Duodenal mucosa (tissue), 2 donors: Measurements from ENCODE around the gene SLC35A2.

Experiments
- H3K27ac ChIP-seq: one replicate; pipeline ENCODE4 v1.7.0; 2013; ENCODE audit warnings: low read depth, low read length
- H3K27me3 ChIP-seq, 2 donors: one replicate each; pipeline ENCODE4 v1.7.0; 2013; ENCODE audit warnings: low read length in 2 of 2, control low read depth in 1 of 2; ENCODE audit not compliant: insufficient read depth in 2 of 2, control insufficient read depth in 1 of 2
- H3K36me3 ChIP-seq, 2 donors: one replicate each; pipeline ENCODE4 v1.7.0; 2013; ENCODE audit warnings: low read length in 2 of 2, control low read depth in 1 of 2; ENCODE audit not compliant: insufficient read depth in 2 of 2, control insufficient read depth in 1 of 2
- H3K4me1 ChIP-seq, 2 donors: one replicate each; pipeline ENCODE4 v1.7.0; 2013; ENCODE audit warnings: low read length in 2 of 2, control low read depth in 1 of 2; ENCODE audit not compliant: insufficient read depth in 2 of 2, control insufficient read depth in 1 of 2
- H3K4me3 ChIP-seq, 2 donors: one replicate each; pipeline ENCODE4 v1.7.0; 2013; ENCODE audit warnings: low read length in 2 of 2, low read depth in 1 of 2
- H3K9ac ChIP-seq, 2 donors: one replicate each; pipeline ENCODE4 v1.7.0; 2013; ENCODE audit warnings: low read length in 2 of 2, low read depth in 1 of 2
- H3K9me3 ChIP-seq, 2 donors: one replicate each; pipeline ENCODE4 v1.7.0; 2013; ENCODE audit warnings: low read length in 2 of 2, control low read depth in 1 of 2; ENCODE audit not compliant: control insufficient read depth in 1 of 2

Gene SLC35A2

DNA sequence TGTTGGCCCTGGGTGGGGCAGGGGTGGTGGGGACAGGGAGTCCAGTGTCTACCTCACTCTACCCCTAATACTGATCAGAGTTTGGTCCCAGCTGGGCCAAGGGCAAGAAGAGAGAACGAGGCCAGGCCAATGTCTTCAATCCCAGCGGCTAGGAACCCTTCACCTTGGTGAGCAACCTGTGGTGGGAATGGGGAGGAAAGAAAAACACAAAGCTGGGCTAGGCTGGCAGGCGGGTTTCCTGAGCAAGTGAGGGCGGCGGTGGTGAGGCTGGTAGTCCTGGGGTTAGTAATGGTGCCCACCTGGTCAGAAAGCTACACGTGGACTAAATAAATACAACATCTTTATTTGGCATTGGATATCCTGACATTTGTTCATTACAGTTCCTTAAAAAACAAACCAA is 8.2 kb downstream of the SLC35A2 start:
- H3K4me3 ChIP-seq, result no peak overlapping the region
- H3K9me3 ChIP-seq, result no peaks in the 10 kb centered on the region
- no peak overlapping the region for H3K9ac ChIP-seq
- H3K27ac ChIP-seq, result no peak overlapping the region
- H3K4me1 ChIP-seq, result peaks cover 0 to 9% of the 10 kb centered on the region in 2 donors
- H3K27me3 ChIP-seq, result no peaks in the 10 kb centered on the region
- H3K36me3 ChIP-seq, result peaks cover 20 to 49% of the 10 kb centered on the region in 2 donors

GRCh38 chrX:48902776-48903175 is 8.7 kb downstream of the SLC35A2 start:
- Histone ChIP-seq H3K9me3 (no peaks in the 10 kb centered on the region), H3K36me3 (peaks cover 20 to 49% of the 10 kb centered on the region in 2 donors)

DNA sequence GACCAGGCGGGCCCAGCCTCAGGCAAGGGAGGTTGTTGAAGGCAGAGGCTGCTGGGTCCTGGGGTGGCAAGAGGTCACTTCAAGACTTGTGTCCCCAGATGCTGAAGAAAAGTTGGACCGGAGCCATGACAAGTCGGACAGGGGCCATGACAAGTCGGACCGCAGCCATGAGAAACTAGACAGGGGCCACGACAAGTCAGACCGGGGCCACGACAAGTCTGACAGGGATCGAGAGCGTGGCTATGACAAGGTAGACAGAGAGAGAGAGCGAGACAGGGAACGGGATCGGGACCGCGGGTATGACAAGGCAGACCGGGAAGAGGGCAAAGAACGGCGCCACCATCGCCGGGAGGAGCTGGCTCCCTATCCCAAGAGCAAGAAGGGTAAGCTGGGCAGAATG is 9.3 kb downstream of the SLC35A2 start:
- Histone ChIP-seq H3K27me3 (no peaks in the 10 kb centered on the region), H3K4me3 (no peak overlapping the region), H3K4me1 (peaks cover 0 to 10% of the 10 kb centered on the region in 2 donors), H3K9me3 (no peaks in the 10 kb centered on the region), H3K9ac (no peak overlapping the region), H3K27ac (no peak overlapping the region), H3K36me3 (peaks cover 20 to 49% of the 10 kb centered on the region in 2 donors)

More at GRCh38 chrX:48902776-48903175, 8.7 kb downstream of the SLC35A2 start:
- Histone ChIP-seq H3K27ac (no peak overlapping the region), H3K27me3 (no peaks in the 10 kb centered on the region), H3K4me3 (no peak overlapping the region), H3K9ac (no peak overlapping the region), H3K4me1 (peaks cover 0 to 10% of the 10 kb centered on the region in 2 donors)

- peaks cover 6 to 18% of the 10 kb centered on the region in 2 donors for H3K4me1 ChIP-seq
- H3K27ac ChIP-seq, result no peak overlapping the region
- no peaks in the 10 kb centered on the region for H3K27me3 ChIP-seq
- H3K9ac ChIP-seq, result no peak overlapping the region
- H3K4me3 ChIP-seq, result no peak overlapping the region
- H3K36me3 ChIP-seq, result peaks cover 20 to 42% of the 10 kb centered on the region in 2 donors
- H3K9me3 ChIP-seq, result no peaks in the 10 kb centered on the region
These were observed 10.4 kb downstream of the SLC35A2 start for GRCh38 chrX:48901069-48901468.

GRCh38 chrX:48899078-48899410 is 12.4 kb downstream of the SLC35A2 start:
- Histone ChIP-seq H3K36me3 (peaks cover 20 to 34% of the 10 kb centered on the region in 2 donors), H3K9me3 (no peaks in the 10 kb centered on the region), H3K9ac (no peak overlapping the region), H3K27ac (no peak overlapping the region), H3K27me3 (no peaks in the 10 kb centered on the region), H3K4me3 (no peak overlapping the region), H3K4me1 (peaks cover 6 to 18% of the 10 kb centered on the region in 2 donors)

DNA sequence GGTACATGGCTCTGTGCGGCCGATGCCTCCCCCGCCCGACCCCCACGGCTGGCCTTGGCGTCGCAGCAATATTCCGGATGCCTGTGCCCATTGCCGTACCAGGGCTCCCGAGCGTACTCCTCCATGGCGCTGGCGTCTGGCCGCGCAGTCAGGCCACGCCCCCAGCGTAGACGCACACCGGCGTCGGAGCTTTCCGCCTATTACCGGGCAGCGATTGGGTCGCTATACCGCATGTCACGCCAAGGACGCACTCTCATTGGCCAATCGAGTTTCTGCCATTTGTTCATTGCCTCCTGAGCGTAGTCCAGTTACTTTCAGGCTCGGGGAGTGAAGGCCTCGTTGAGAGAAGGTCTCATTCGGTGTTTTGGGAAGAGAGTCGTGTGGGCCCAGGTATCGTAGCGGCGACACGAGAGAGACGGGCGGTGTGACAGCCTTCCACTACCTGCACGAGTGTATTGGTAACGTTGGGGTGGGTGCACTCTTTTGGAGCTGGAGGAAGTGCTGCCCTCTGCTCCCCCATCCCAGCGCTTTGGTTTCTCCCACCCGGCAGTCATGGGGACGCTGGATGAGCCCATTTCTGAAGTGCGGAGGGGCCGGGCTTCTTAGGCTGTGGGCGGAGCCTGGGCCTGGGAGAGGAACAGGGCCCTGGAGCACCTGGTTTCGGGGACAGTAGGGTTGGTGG is 13.7 kb downstream of the SLC35A2 start, which contains the start of the genes PQBP1 and TIMM17B:
Gene PQBP1, plus strand, starts transcription at position 306 of the 682 bp plus-strand sequence. CDS start 580 bp downstream, outside the sequence.
Gene TIMM17B, minus strand, starts transcription at position 144 of the 682 bp plus-strand sequence. Its CDS starts 19 bp downstream, at position 125.
- H3K27ac ChIP-seq, result peak within 1 kb of the TSS; percentile 98
- peak within 1 kb of the TSS; percentile 82 to 95 for H3K4me3 ChIP-seq
- no peaks in the 10 kb centered on the region for H3K9me3 ChIP-seq
- peak within 1 kb of the TSS; percentile 91 to 92 for H3K9ac ChIP-seq
- H3K27me3 ChIP-seq, result no peaks in the 10 kb centered on the region
- peaks cover 6 to 18% of the 10 kb centered on the region in 2 donors for H3K4me1 ChIP-seq
- H3K36me3 ChIP-seq, result peaks cover 21 to 29% of the 10 kb centered on the region in 2 donors

- Histone ChIP-seq H3K9ac (peak overlapping the region; percentile 91 to 92), H3K27me3 (no peaks in the 10 kb centered on the region), H3K9me3 (no peaks in the 10 kb centered on the region), H3K4me3 (peak overlapping the region; percentile 82 to 95), H3K4me1 (peaks cover 6 to 18% of the 10 kb centered on the region in 2 donors), H3K36me3 (peaks cover 16 to 24% of the 10 kb centered on the region in 2 donors), H3K27ac (peak overlapping the region; percentile 98)
These were observed 14.3 kb downstream of the SLC35A2 start for GRCh38 chrX:48897157-48897624.

DNA sequence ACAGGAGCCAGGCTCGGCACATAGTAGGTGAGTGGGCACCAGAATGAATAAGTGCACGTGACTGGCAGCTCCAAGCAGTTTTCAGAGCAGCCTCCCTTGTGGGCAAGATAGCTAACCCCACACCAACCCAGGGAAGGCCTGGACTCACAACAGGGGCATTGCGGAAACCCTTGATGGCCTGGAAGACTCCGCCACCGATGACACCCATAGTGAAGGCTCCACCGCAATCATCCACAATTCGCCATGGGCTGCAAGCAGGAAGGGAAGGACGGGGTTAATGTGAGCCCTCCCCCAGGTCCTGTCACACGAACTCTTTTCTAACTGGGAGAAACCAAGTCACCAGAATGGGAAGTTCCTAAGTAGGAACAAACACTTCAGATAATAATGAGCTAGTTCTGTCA is 14.8 kb downstream of the SLC35A2 start:
- Histone ChIP-seq H3K9ac (peak overlapping the region; percentile 91 to 92), H3K27me3 (no peaks in the 10 kb centered on the region), H3K36me3 (peaks cover 12 to 19% of the 10 kb centered on the region in 2 donors), H3K4me1 (peaks cover 6 to 24% of the 10 kb centered on the region in 2 donors), H3K4me3 (peak overlapping the region; percentile 82 to 95), H3K27ac (peak overlapping the region; percentile 42), H3K9me3 (no peaks in the 10 kb centered on the region)

DNA sequence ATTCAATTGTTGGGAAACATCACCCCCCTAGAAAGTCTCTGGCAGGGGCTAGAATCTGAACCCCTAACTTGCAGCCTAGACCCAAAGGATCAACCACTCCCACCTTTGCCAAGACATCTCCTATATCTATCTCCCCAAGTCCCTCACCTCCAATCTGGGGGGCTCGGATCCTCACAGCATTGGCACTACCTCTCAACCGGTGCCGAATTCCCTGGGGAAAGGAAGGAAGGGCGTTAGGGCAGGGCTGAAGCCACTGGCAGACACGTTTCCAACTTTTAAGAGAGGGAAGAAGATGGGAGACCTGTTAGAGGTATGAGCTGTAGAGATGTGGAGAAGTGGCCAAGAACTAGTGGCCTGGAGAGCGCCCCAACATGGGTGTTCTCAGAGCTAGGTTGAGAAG is 16.6 kb downstream of the SLC35A2 start:
- Histone ChIP-seq H3K4me1 (peaks cover 6 to 27% of the 10 kb centered on the region in 2 donors), H3K9ac (no peak overlapping the region), H3K27me3 (no peaks in the 10 kb centered on the region), H3K9me3 (no peaks in the 10 kb centered on the region), H3K27ac (no peak overlapping the region), H3K4me3 (no peak overlapping the region), H3K36me3 (peaks cover 6 to 11% of the 10 kb centered on the region in 2 donors)

GRCh38 chrX:48893556-48894348 is 17.7 kb downstream of the SLC35A2 start:
- Histone ChIP-seq H3K4me1 (peaks cover 6 to 21% of the 10 kb centered on the region in 2 donors), H3K4me3 (no peak overlapping the region), H3K36me3 (peaks cover 6 to 11% of the 10 kb centered on the region in 2 donors), H3K27ac (no peak overlapping the region), H3K9me3 (no peaks in the 10 kb centered on the region), H3K9ac (no peak overlapping the region), H3K27me3 (no peaks in the 10 kb centered on the region)
